ENCODE results near the gene FAM151A. TPM values are rescaled to one million over a fixed set of nuclear protein-coding genes. Genes with fewer than 3 reads are reported as not detected.
A peak's percentile ranks its signal among the peaks of the same experiment; 100 is the strongest.
"Not testable (repeated sequence)": the region's sequence is repeated elsewhere in the genome, so short reads cannot be mapped to it uniquely, and the experiment has no call there.

Gene FAM151A
- total and polyA plus RNA-seq, 2 of the 13 experiments (the other 11 are each of a cell fraction or from before 2014, with no cell fraction given), result 0.29 to 3.6 TPM

GRCh38 chr1:54636461-54637446 is 13.4 kb upstream of the FAM151A start:
- BruUV-seq (replicated peaks); H3K27ac ChIP-seq (ENCODE audit: extremely low read length, insufficient read depth, low read length); FAIRE-seq; H3K9ac ChIP-seq (ENCODE audit: insufficient read depth, low read depth, low read length); H3K36me3 ChIP-seq (replicated peaks in 1 of 2; ENCODE audit: control insufficient read depth in 1 of 2, insufficient read depth in 2 of 2, low read length in 2 of 2); H4K20me1 ChIP-seq (ENCODE audit: insufficient read depth, low read length); DNase-seq (ENCODE audit: low spot score); H3K9me3 ChIP-seq (ENCODE audit: low read length); intact Hi-C loops (cut with micrococcal nuclease; ENCODE audit: unreplicated experiment); H3K27me3 ChIP-seq (ENCODE audit: control insufficient read depth in 1 of 2, insufficient read depth in 2 of 2, low read length in 2 of 2); H2AFZ ChIP-seq (ENCODE audit: low read length); H3K79me2 ChIP-seq (ENCODE audit: insufficient read depth, low read length); POLR2A ChIA-PET; in situ Hi-C loops (cut with HindIII; ENCODE audit: extremely low pct_ligation_motif_present, low pct_unique_long_range_greater_than_20kb); H3K4me3 ChIP-seq (replicated peaks in 1 of 3; ENCODE audit: insufficient read depth in 1 of 3, low read depth in 2 of 3, low read length in 3 of 3); CTCF ChIA-PET (ENCODE audit: low intra/inter-chr PET ratio, low total read pairs): not testable (repeated sequence)
- 0 out of 2 replicates have a peak overlapping the region, but pooled peaks have one; percentile 18 for H3K4me2 ChIP-seq (ENCODE audit: low read depth, low read length)
- 23% methylated on average over 12 of the region's 14 CpGs for WGBS (ENCODE audit: low lambda C conversion rate)
- peak; percentile 56 for ATAC-seq
- peaks cover 51% of the 10 kb centered on the region for H3K4me1 ChIP-seq (ENCODE audit: insufficient read depth, low read length)
- TF ChIP-seq RARA (CRISPR knock-in tag; IDR thresholded peaks at IDR 0.05), result 0 out of 2 replicates have a peak, but pooled peaks have one; percentile 28

GRCh38 chr1:54635804-54636203 is 12.5 kb upstream of the FAM151A start:
- BruUV-seq (replicated peaks); in situ Hi-C loops (cut with HindIII; ENCODE audit: extremely low pct_ligation_motif_present, low pct_unique_long_range_greater_than_20kb); H3K79me2 ChIP-seq (ENCODE audit: insufficient read depth, low read length); H3K9ac ChIP-seq (ENCODE audit: insufficient read depth, low read depth, low read length); H3K4me3 ChIP-seq (replicated peaks in 1 of 3; ENCODE audit: insufficient read depth in 1 of 3, low read depth in 2 of 3, low read length in 3 of 3); H3K36me3 ChIP-seq (replicated peaks in 1 of 2; ENCODE audit: control insufficient read depth in 1 of 2, insufficient read depth in 2 of 2, low read length in 2 of 2); intact Hi-C loops (cut with micrococcal nuclease; ENCODE audit: unreplicated experiment); H3K9me3 ChIP-seq (ENCODE audit: low read length); H2AFZ ChIP-seq (ENCODE audit: low read length); H4K20me1 ChIP-seq (ENCODE audit: insufficient read depth, low read length); CTCF ChIA-PET (ENCODE audit: low intra/inter-chr PET ratio, low total read pairs); H3K27ac ChIP-seq (ENCODE audit: extremely low read length, insufficient read depth, low read length); POLR2A ChIA-PET; H3K27me3 ChIP-seq (ENCODE audit: control insufficient read depth in 1 of 2, insufficient read depth in 2 of 2, low read length in 2 of 2); ATAC-seq; FAIRE-seq; H3K4me2 ChIP-seq (ENCODE audit: low read depth, low read length); DNase-seq (ENCODE audit: low spot score): not testable (repeated sequence)
- H3K4me1 ChIP-seq (ENCODE audit: insufficient read depth, low read length), result peaks cover 41% of the 10 kb centered on the region
- TF ChIP-seq ZNF761 (CRISPR knock-in tag; conservative IDR thresholded peaks at IDR 0.05), result peak; percentile 94
- 74% methylated on average over 7 of the region's 7 CpGs for WGBS (ENCODE audit: low lambda C conversion rate)

Measured in HepG2 (cell line).